Sciatic nerve (tissue), 2 donors: ENCODE data around the gene PIK3CA. TPM values are rescaled to one million over a fixed set of nuclear protein-coding genes. Genes with fewer than 3 reads are reported as not detected.

Source experiments
- ATAC-seq: fragments of 200-7000 bp; cut with Tn5 transposase; one replicate; pipeline ENCODE4 v1.9.1; 2020; ENCODE audit warnings: mild to moderate bottlenecking, moderate library complexity
- DNase-seq: peaks from one replicate; pipeline ENCODE4 v3.0.0-alpha.2; 2020; ENCODE audit warnings: low spot score
- intact Hi-C: fragments of 100-400 bp; cut with DNase I; formaldehyde crosslinking; loops from one replicate; pipeline ENCODE4 v1.14.2; 2022
- total RNA-seq: library from RNA; stranded (reverse); fragmentation: NEBNext Ultra II Directional; extraction: Animal tissue kit (Norgen Biotek cat#: 25700); gene quantifications from one replicate; pipeline ENCODE4 v1.2.1, GENCODE V29; 2021
- donor health status: DM: no; HTN: no; CAD: no.
- donor health status: DM: no; HTN: no; CAD: no.

Gene PIK3CA
- total RNA-seq, 1 donor from 2014 or later: 41.0 TPM

- DNase-seq (no peak), ATAC-seq (no peak)
- intact Hi-C loops: no loop called here
Measured at GRCh38 chr3:179278932-179279693, 131.0 kb downstream of the PIK3CA start.

- intact Hi-C loops: no loop called here
- DNase-seq (no peak), ATAC-seq (no peak)
Measured at GRCh38 chr3:179279837-179280236, 131.7 kb downstream of the PIK3CA start.

- intact Hi-C loops: no loop called here
- ATAC-seq (no peak), DNase-seq (no peak)
Measured at GRCh38 chr3:179281825-179282224, 133.7 kb downstream of the PIK3CA start.

DNA sequence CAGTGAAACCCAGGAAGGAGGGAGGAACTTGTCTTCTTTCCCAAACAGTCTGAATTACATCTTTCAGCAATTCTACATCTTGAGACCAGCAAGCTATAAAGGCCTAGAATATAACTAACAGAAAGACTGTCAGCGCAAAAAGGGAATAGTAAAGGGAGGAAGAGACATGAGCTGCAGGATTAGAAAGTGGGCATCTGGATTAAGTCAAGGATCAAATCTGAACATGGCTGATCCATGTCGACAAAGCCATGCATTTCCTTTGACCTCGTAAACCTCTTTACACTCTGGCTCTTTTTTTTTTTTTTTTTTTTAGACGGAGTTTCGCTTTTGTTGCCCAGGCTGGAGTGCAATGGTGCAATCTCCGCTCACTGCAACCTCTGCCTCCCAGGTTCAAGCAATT, 138.2 kb downstream of the PIK3CA start:
- DNase-seq (no peak), ATAC-seq (no peak)
- intact Hi-C loops: no loop called here

DNA sequence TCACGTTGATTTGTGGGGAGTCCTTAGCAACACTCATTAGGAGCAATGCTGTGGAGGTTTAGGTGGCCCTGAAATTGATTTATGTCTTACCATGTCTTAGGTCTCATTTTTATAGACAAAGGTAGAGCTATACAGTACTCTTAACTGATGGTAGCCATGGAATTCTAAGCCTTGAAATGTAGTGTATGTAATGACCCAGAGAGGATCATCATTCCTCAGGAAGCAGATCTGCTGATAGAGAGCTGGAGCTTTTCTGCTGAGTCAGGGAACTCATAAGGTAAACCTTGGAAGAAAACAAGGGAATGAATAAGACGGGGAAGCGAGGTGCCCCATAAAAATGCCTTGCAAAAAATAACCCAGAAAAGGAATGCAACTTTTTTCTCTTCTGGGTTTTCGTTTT, 140.7 kb downstream of the PIK3CA start:
- ATAC-seq: no peak
- intact Hi-C loops: no loop called here
- DNase-seq: no peak

GRCh38 chr3:179289295-179289694, 141.1 kb downstream of the PIK3CA start:
- ATAC-seq: no peak
- no peak for DNase-seq
- intact Hi-C loops: no loop called here

Other genes with a start within 250 kb of the PIK3CA start
- gene ZMAT3, start 76.5 kb upstream of the PIK3CA start, total RNA-seq: 19.9 TPM
- gene KCNMB3, start 102.8 kb downstream of the PIK3CA start, total RNA-seq: 3.8 TPM
- 32.3 TPM for gene ZNF639, start 174.7 kb downstream of the PIK3CA start, total RNA-seq
- 61.2 TPM for gene MFN1, start 199.4 kb downstream of the PIK3CA start, total RNA-seq